A375 (cell line): ENCODE data around the gene NAT10. TPM values are rescaled to one million over a fixed set of nuclear protein-coding genes. Genes with fewer than 3 reads are reported as not detected.

Source experiments
- small RNA-seq: library from RNA; depleted of rRNA; stranded (forward); fragments of <200 nt; gene quantifications from one replicate; pipeline ENCODE3, GENCODE V24; 2014
- total RNA-seq: library from RNA; depleted of rRNA; stranded (reverse); fragments of >200 nt; shearing (Covaris generic); gene quantifications from 2 replicates; pipeline ENCODE4 v1.2.3, GENCODE V29; 2014; rRNA removed

NAT10 gene
- total RNA-seq: 48.2 and 53.8 TPM in 2 replicates

DNA sequence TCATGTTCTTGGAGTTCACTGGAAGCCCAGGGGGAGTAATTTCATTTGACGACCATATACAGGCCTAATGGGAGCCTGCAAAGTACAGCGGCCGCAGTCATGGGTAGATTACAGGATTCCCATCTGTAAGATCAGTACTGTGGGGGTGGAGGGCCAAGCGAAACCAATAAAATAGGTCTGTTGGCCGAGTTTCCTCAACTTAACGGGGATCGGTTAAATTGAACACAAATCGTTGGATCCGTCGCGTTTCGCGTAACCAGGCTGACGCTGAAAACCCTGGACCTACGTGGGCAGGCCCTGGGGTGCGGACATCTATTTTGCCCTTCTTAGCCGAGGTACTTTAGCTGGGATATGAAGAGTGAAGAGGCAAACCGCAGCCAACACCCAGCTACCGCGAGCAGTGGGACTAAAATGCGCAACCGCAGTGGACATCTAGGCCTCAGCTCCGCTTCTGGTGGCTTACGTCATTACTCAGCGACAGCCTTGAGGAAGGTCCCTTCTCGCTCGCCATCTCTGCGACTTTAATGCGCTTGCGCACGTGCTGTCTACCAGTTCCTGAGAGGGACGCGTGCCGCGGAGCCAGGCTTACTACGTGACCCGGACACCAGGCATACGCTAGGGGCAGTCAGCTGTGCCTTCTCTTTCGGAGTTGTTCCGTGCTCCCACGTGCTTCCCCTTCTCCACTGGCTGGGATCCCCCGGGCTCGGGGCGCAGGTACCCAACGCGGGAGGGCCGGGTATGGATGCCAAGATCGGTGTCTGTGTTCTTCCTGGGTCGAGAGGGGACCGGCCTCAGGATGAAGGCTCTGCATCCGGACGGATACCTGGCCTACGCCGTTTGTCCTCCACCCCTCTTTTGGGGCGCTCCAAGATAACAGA lies at the start of gene NAT10:
TSS of gene NAT10 (plus strand) at position 551 of the 878 bp plus-strand sequence. CDS start 2,597 bp downstream, outside the sequence.

Small RNAs within 50 kb of the gene (small RNA-seq; reads per million reads assigned to genes)
- gene RF00019: not detected

Other genes with a start within 250 kb of the NAT10 start
- 0.93 and 1.1 TPM in 2 replicates for gene LMO2, start 213.6 kb upstream of the NAT10 start, total RNA-seq
- 273 and 324 TPM in 2 replicates for gene CAPRIN1, start 53.9 kb upstream of the NAT10 start, total RNA-seq